Measurements from ENCODE around the gene TCIRG1. TPM values are rescaled to one million over a fixed set of nuclear protein-coding genes. Genes with fewer than 3 reads are reported as not detected.

TCIRG1 gene
- total and polyA plus RNA-seq, 2 of the 13 experiments (the other 11 are each of a cell fraction or from before 2014, with no cell fraction given), result 48.0 to 69.6 TPM

DNA sequence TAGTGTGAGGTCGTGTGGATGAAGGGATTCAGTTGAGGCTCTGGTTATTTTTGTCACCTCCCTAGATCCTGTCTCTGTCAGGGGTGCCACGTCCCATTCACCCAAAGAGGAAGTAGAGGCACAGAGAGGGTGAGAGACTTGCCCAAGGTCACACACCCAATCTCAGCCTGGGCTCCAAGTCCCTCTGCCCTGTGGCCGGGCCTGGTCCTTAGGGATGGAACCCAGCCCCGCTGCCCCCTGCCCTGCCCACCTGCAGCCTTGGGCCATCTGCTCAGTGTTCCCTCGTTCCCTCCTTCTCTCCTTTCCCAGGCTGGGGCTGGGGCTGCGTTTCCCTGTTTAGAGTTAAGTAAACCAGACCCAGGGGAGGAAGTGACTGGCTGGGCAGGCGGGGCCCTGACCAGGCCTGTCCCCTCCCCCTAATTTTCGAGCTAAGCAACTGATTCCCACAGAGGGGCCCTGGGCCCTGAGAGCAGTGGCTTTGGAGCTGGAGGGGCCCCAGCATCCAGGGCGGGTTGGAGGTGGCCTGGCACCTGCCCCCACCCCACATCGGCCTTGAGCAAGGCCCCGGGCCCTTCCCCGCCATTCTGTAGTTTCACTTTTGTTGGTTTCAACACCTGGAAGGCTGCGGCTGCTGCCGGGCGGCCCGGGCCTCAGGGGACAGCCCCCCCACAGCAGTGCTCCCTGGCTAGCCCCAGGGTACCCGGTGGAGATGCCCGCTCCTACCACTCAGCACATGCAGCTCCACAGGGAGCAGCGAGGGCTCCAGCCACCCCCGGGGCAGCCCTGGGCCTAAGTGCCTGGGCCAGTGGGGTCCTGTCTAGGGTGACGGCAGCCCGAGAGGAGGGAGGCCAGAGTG lies 1.5 kb downstream of the TCIRG1 start (continued):
- TF ChIP-seq TFDP1 (CRISPR knock-in tag; IDR thresholded peaks at IDR 0.05; ENCODE audit: borderline replicate concordance) (peak; percentile 33; the same call in 1 of the 2 replicates), MAF1 (CRISPR knock-in tag; IDR thresholded peaks at IDR 0.05; ENCODE audit: borderline replicate concordance) (no peak), RFX5 (IDR thresholded peaks at IDR 0.05; ENCODE audit: low read depth, low read length) (no peak), SMARCC2 (IDR thresholded peaks at IDR 0.05) (no peak), PTBP1 (IDR thresholded peaks at IDR 0.05; ENCODE audit: low read depth, low read length, poor library complexity, severe bottlenecking) (no peak), MAFK (conservative IDR thresholded peaks at IDR 0.05 in 1 of 2, IDR thresholded peaks at IDR 0.05 in 1 of 2; ENCODE audit: low read length in 2 of 2) (no peak), SAP130 (CRISPR knock-in tag; IDR thresholded peaks at IDR 0.05; ENCODE audit: low read depth) (peak; percentile 86), KLF6 (CRISPR knock-in tag; IDR thresholded peaks at IDR 0.05) (no peak), ZNF280D (CRISPR knock-in tag; IDR thresholded peaks at IDR 0.05) (no peak), AKNA (CRISPR knock-in tag; IDR thresholded peaks at IDR 0.05; ENCODE audit: borderline replicate concordance) (no peak), MTF2 (CRISPR knock-in tag; IDR thresholded peaks at IDR 0.05; ENCODE audit: borderline replicate concordance) (peak; percentile 85)
- TF ChIP-seq, protein P1, sequence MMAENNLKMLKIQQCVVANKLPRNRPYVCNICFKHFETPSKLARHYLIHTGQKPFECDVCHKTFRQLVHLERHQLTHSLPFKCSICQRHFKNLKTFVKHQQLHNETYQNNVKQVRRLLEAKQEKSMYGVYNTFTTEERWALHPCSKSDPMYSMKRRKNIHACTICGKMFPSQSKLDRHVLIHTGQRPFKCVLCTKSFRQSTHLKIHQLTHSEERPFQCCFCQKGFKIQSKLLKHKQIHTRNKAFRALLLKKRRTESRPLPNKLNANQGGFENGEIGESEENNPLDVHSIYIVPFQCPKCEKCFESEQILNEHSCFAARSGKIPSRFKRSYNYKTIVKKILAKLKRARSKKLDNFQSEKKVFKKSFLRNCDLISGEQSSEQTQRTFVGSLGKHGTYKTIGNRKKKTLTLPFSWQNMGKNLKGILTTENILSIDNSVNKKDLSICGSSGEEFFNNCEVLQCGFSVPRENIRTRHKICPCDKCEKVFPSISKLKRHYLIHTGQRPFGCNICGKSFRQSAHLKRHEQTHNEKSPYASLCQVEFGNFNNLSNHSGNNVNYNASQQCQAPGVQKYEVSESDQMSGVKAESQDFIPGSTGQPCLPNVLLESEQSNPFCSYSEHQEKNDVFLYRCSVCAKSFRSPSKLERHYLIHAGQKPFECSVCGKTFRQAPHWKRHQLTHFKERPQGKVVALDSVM (CRISPR knock-in tag; IDR thresholded peaks at IDR 0.05), result no peak
- TF ChIP-seq, protein P2, sequence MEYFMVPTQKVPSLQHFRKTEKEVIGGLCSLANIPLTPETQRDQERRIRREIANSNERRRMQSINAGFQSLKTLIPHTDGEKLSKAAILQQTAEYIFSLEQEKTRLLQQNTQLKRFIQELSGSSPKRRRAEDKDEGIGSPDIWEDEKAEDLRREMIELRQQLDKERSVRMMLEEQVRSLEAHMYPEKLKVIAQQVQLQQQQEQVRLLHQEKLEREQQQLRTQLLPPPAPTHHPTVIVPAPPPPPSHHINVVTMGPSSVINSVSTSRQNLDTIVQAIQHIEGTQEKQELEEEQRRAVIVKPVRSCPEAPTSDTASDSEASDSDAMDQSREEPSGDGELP (IDR thresholded peaks at IDR 0.05; ENCODE audit: borderline replicate concordance, low read depth), result no peak

Measured in HepG2 (cell line).